OCI-LY7 (cell line): Measurements from ENCODE around the gene B3GNT9.

Source experiments
- CTCF ChIP-seq: fragments of 200-600 bp; sonication (generic); conservative IDR thresholded peaks from 2 replicates; pipeline ENCODE4 v1.5.1; 2014; ENCODE audit warnings: mild to moderate bottlenecking, antibody characterized with exemption, low read length, moderate library complexity, mixed read lengths
- EZH2phosphoT487 ChIP-seq: fragments of 200-600 bp; sonication (generic); IDR thresholded peaks from 2 replicates; pipeline ENCODE4 v1.6.1; 2018; ENCODE audit warnings: low read depth, borderline replicate concordance, mild to moderate bottlenecking, mixed run types, antibody characterized with exemption, low read length, moderate library complexity, mixed read lengths

DNA sequence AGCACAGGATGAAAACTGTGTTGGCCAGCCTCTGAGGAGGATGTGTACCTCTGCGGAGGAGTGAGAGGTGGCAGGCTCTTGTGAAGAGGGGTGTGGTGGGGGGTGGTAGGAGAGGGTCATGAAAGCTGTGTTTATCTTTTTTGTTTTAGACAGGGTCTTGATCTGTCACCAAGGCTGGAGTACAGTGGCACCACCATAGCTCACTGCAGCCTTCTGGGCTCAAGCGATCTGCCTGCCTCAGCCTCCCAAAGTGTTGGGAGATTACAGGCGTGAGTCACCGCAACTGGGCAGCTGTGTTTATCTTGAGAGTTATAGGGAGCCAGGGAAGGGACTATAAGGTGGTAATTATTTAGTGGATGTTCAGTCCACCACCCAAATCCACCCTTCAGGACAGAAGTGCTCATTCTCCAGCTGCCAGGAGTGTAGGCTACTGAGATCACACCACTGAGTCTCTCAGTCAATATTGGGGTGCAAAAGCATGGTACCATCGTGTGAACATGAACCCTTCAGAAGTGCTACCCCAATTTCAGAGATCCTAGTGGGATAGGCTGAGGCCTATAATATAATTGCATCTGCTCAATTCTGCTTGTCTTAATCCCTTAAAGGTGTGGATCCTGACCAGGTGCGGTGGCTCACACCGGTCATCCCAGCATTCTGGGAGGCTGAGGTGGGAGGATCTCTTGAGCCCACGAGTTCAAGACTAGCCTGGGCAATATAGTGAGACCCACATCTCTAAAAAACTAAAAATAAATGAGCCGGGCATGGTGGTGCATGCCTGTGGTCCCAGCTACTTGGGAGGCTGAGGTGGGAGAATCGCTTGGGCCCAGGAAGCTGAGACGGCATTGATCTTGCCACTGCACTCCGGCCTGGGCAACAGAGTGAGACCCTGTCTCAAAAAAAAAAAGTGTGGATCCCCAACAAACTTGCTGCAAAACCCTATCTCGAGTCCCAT, 39.9 kb upstream of the B3GNT9 start:
- TF ChIP-seq CTCF (no peak), EZH2phosphoT487 (no peak)
